Body of pancreas (tissue), 4 donors: ENCODE measurements around the gene MTCH2.

ENCODE experiments used
- POLR2A ChIP-seq, 3 donors: fragments of 450-650 bp; IDR thresholded peaks; one replicate each; pipeline ENCODE4 v1.6.1; 2016; ENCODE audit warnings: antibody characterized with exemption in 3 of 3, mild to moderate bottlenecking in 2 of 3
- TF ChIP-seq, protein P1 (sequence below), 7 experiments: fragments of 450-650 bp in 4 of 7; fragments of 200-600 bp in 3 of 7; sonication (generic) in 3 of 7; IDR thresholded peaks; one replicate each; pipeline ENCODE4 v1.5.1; 2016 to 2019; ENCODE audit warnings: antibody characterized with exemption in 7 of 7

GRCh38 chr11:47593934-47594855, 48.2 kb downstream of the MTCH2 start, which contains the start of gene C1QTNF4:
- TF ChIP-seq, protein P1, sequence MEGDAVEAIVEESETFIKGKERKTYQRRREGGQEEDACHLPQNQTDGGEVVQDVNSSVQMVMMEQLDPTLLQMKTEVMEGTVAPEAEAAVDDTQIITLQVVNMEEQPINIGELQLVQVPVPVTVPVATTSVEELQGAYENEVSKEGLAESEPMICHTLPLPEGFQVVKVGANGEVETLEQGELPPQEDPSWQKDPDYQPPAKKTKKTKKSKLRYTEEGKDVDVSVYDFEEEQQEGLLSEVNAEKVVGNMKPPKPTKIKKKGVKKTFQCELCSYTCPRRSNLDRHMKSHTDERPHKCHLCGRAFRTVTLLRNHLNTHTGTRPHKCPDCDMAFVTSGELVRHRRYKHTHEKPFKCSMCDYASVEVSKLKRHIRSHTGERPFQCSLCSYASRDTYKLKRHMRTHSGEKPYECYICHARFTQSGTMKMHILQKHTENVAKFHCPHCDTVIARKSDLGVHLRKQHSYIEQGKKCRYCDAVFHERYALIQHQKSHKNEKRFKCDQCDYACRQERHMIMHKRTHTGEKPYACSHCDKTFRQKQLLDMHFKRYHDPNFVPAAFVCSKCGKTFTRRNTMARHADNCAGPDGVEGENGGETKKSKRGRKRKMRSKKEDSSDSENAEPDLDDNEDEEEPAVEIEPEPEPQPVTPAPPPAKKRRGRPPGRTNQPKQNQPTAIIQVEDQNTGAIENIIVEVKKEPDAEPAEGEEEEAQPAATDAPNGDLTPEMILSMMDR (IDR thresholded peaks at IDR 0.05), result no peak
- no peak for TF ChIP-seq POLR2A (IDR thresholded peaks at IDR 0.05)
